ENCODE results near the gene GNLY. TPM values are rescaled to one million over a fixed set of nuclear protein-coding genes. Genes with fewer than 3 reads are reported as not detected.

GNLY gene
- total RNA-seq, 2 donors from 2014 or later = not detected

GRCh38 chr2:85682378-85682777 lies 11.8 kb upstream of the GNLY start:
- Histone ChIP-seq H3K4me3 (ENCODE audit: low read length) (no peak overlapping the region), H3K27ac (ENCODE audit: low read depth, low read length) (no peak overlapping the region), H3K36me3 (ENCODE audit: control insufficient read depth, insufficient read depth, low read length) (no peaks in the 10 kb centered on the region), H3K4me1 (ENCODE audit: control insufficient read depth, insufficient read depth, low read length) (no peaks in the 10 kb centered on the region), H3K9me3 (ENCODE audit: control insufficient read depth, low read length) (no peaks in the 10 kb centered on the region), H3K9ac (ENCODE audit: extremely low read depth, low read length, poor library complexity, severe bottlenecking) (no peak overlapping the region), H3K27me3 (ENCODE audit: control insufficient read depth, insufficient read depth, low read length, poor library complexity, severe bottlenecking) (peaks cover 15% of the 10 kb centered on the region)
- no peaks in the 10 kb centered on the region for H3K36me3 Mint-ChIP-seq (ENCODE audit: low read depth)
- H3K4me3 Mint-ChIP-seq = no peak overlapping the region
- no peak for DNase-seq
- 90 to 93% methylated on average over 2 to 5 of the region's 5 CpGs for WGBS, 2 experiments (ENCODE audit: insufficient coverage in 1 of 2, insufficient read length in 1 of 2)
- TF ChIP-seq, protein P1, sequence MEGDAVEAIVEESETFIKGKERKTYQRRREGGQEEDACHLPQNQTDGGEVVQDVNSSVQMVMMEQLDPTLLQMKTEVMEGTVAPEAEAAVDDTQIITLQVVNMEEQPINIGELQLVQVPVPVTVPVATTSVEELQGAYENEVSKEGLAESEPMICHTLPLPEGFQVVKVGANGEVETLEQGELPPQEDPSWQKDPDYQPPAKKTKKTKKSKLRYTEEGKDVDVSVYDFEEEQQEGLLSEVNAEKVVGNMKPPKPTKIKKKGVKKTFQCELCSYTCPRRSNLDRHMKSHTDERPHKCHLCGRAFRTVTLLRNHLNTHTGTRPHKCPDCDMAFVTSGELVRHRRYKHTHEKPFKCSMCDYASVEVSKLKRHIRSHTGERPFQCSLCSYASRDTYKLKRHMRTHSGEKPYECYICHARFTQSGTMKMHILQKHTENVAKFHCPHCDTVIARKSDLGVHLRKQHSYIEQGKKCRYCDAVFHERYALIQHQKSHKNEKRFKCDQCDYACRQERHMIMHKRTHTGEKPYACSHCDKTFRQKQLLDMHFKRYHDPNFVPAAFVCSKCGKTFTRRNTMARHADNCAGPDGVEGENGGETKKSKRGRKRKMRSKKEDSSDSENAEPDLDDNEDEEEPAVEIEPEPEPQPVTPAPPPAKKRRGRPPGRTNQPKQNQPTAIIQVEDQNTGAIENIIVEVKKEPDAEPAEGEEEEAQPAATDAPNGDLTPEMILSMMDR (conservative IDR thresholded peaks at IDR 0.05) = no peak
- no peaks in the 10 kb centered on the region for H3K9me3 Mint-ChIP-seq
- H3K4me1 Mint-ChIP-seq = no peaks in the 10 kb centered on the region
- peaks cover 15% of the 10 kb centered on the region for H3K27me3 Mint-ChIP-seq (ENCODE audit: insufficient read depth)
- H3K27ac Mint-ChIP-seq = no peak overlapping the region

DNA sequence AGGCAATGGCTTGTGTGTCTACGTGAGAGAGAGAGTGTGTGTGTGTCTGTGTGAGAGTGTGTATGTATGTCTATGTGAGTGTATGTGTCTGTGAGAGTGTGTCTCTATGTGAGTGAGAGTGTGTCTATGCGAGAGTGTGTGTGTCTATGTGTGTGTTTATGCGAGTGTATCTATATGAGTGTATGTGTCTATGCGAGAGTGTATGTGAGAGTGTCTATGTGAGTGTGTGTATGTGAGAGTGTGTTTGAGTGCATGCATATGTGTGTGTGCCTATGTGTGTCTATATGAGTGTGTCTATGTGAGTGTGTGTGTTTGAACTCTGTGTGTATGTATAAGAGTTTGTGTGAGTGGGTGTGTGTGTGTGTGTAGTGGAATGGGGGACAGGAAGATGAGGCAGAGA lies 9.8 kb upstream of the GNLY start:
- H3K27ac ChIP-seq (ENCODE audit: low read depth, low read length) = no peak overlapping the region
- Mint-ChIP-seq H3K4me3 (no peak overlapping the region), H3K9me3 (no peaks in the 10 kb centered on the region), H3K27ac (no peak overlapping the region), H3K36me3 (ENCODE audit: low read depth) (no peaks in the 10 kb centered on the region), H3K27me3 (ENCODE audit: insufficient read depth) (peaks cover 15% of the 10 kb centered on the region), H3K4me1 (no peaks in the 10 kb centered on the region)
- H3K4me1 ChIP-seq (ENCODE audit: control insufficient read depth, insufficient read depth, low read length) = no peaks in the 10 kb centered on the region
- WGBS, 2 experiments (ENCODE audit: insufficient coverage in 1 of 2, insufficient read length in 1 of 2) = 90 to 94% methylated on average over 4 of the region's 4 CpGs
- H3K27me3 ChIP-seq (ENCODE audit: control insufficient read depth, insufficient read depth, low read length, poor library complexity, severe bottlenecking) = peaks cover 15% of the 10 kb centered on the region
- no peaks in the 10 kb centered on the region for H3K9me3 ChIP-seq (ENCODE audit: control insufficient read depth, low read length)
- H3K36me3 ChIP-seq (ENCODE audit: control insufficient read depth, insufficient read depth, low read length) = no peaks in the 10 kb centered on the region
- no peak overlapping the region for H3K4me3 ChIP-seq (ENCODE audit: low read length)
- no peak overlapping the region for H3K9ac ChIP-seq (ENCODE audit: extremely low read depth, low read length, poor library complexity, severe bottlenecking)
- DNase-seq = no peak
- TF ChIP-seq, protein P1 (conservative IDR thresholded peaks at IDR 0.05) = no peak

DNA sequence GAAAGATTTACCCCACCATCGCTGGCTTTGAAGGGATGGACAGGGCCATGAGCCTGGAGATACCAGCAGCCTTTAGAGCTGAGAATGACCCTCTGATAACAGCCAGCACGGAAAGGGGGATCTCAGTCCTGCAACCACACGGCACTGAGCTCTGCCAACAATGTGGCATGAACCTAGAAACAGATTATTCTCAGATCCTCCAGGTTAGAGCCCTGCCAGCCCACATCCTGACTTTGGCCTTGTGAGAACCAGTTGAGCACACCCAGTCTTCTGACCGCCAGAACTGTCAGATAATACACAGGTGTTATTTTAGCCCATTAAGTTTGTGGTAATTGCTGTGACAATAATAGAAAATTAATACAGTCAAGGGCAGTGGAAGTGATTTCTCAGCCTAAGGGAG lies 9.4 kb upstream of the GNLY start:
- H3K9ac ChIP-seq (ENCODE audit: extremely low read depth, low read length, poor library complexity, severe bottlenecking) = no peak overlapping the region
- Mint-ChIP-seq H3K4me3 (no peak overlapping the region), H3K9me3 (no peaks in the 10 kb centered on the region), H3K36me3 (ENCODE audit: low read depth) (no peaks in the 10 kb centered on the region), H3K4me1 (no peaks in the 10 kb centered on the region), H3K27ac (no peak overlapping the region), H3K27me3 (ENCODE audit: insufficient read depth) (peaks cover 15% of the 10 kb centered on the region)
- TF ChIP-seq, protein P1 (conservative IDR thresholded peaks at IDR 0.05) = no peak
- H3K9me3 ChIP-seq (ENCODE audit: control insufficient read depth, low read length) = no peaks in the 10 kb centered on the region
- H3K27me3 ChIP-seq (ENCODE audit: control insufficient read depth, insufficient read depth, low read length, poor library complexity, severe bottlenecking) = peaks cover 15% of the 10 kb centered on the region
- H3K27ac ChIP-seq (ENCODE audit: low read depth, low read length) = no peak overlapping the region
- 89 to 90% methylated on average over 3 to 4 of the region's 4 CpGs for WGBS, 2 experiments (ENCODE audit: insufficient coverage in 1 of 2, insufficient read length in 1 of 2)
- no peaks in the 10 kb centered on the region for H3K36me3 ChIP-seq (ENCODE audit: control insufficient read depth, insufficient read depth, low read length)
- no peak for DNase-seq
- H3K4me1 ChIP-seq (ENCODE audit: control insufficient read depth, insufficient read depth, low read length) = no peaks in the 10 kb centered on the region
- no peak overlapping the region for H3K4me3 ChIP-seq (ENCODE audit: low read length)

Data from endodermal cell (in vitro differentiated cells).